Retinal pigment epithelial cell (primary cell): Measurements from ENCODE around the gene DUSP7.

Source experiments
- DNase-seq: peaks from one replicate; pipeline ENCODE4 v3.0.0-alpha.2; 2010; ENCODE audit warnings: low read depth
- H3K4me3 ChIP-seq: 2 replicates; pipeline ENCODE4 v1.5.1; 2011; ENCODE audit warnings: mild to moderate bottlenecking, low read length, control low read depth, moderate library complexity
- CTCF ChIP-seq: conservative IDR thresholded peaks from 2 replicates; pipeline ENCODE4 v1.5.1; 2011; ENCODE audit warnings: low read depth, low read length, control low read depth, inconsistent platforms

DUSP7 gene

GRCh38 chr3:52004906-52005395 lies 51.4 kb downstream of the DUSP7 start:
- H3K4me3 ChIP-seq = no peak overlapping the region
- no peak for DNase-seq
- no peak for TF ChIP-seq CTCF

- peak; percentile 88 for TF ChIP-seq CTCF
- H3K4me3 ChIP-seq = no peak overlapping the region
- peak; percentile 43 for DNase-seq
Observed at GRCh38 chr3:52004163-52004787, 52.1 kb downstream of the DUSP7 start.

- no peak overlapping the region for H3K4me3 ChIP-seq
- no peak for DNase-seq
- no peak for TF ChIP-seq CTCF
Observed at GRCh38 chr3:52002748-52003147, 53.6 kb downstream of the DUSP7 start.

GRCh38 chr3:52001443-52001974 lies 54.9 kb downstream of the DUSP7 start:
- H3K4me3 ChIP-seq = no peak overlapping the region
- DNase-seq = no peak
- TF ChIP-seq CTCF = peak; percentile 93

- no peak for DNase-seq
- no peak for TF ChIP-seq CTCF
Observed at GRCh38 chr3:51999846-52000245, 56.5 kb downstream of the DUSP7 start.

More at GRCh38 chr3:51999846-52000245, 56.5 kb downstream of the DUSP7 start:
- no peak overlapping the region for H3K4me3 ChIP-seq
